ENCODE measurements around the gene TLE1.
A peak's percentile ranks its signal among the peaks of the same experiment; 100 is the strongest.

The TLE1 gene

DNA sequence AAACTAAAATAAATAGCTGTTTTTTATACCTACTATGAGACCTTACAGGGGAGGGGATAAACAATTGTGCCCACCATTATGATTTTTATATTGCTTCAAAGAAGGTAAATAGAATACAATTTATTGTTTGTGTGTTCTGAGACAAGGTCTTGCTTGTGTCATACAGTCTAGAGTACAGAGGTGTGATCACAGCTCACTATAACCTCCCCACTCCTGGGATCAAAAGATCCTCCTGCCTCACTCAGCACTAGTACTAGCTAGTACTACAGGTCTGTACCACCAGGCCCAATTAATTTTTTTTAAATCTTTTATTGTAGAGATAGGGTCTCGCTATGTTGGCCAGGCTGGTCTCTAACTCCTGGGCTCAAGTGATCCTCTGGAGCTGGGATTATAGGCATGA lies 11.3 kb downstream of the TLE1 start:
- Histone ChIP-seq H3K36me3 (ENCODE audit: insufficient read depth, low read length) (no peaks in the 10 kb centered on the region), H3F3A (ENCODE audit: insufficient read depth, low read length) (no peaks in the 10 kb centered on the region), H3K4me1 (ENCODE audit: insufficient read depth, low read length, severe bottlenecking) (no peaks in the 10 kb centered on the region), H3K27ac (ENCODE audit: low read depth, low read length, poor library complexity, severe bottlenecking) (no peak overlapping the region), H2AFZ (ENCODE audit: low read length) (no peak overlapping the region), H3K9me2 (ENCODE audit: low read depth, low read length) (no peaks in the 10 kb centered on the region), H3K4me3 (ENCODE audit: low read depth, low read length, poor library complexity, severe bottlenecking) (no peak overlapping the region), H3K27me3 (ENCODE audit: insufficient read depth, low read length) (no peaks in the 10 kb centered on the region), H3K4me2 (ENCODE audit: low read length) (no peak overlapping the region), H4K20me1 (ENCODE audit: insufficient read depth, low read length) (no peaks in the 10 kb centered on the region), H3K9me3 (ENCODE audit: low read length) (no peaks in the 10 kb centered on the region), H3K79me2 (ENCODE audit: insufficient read depth, low read length) (no peaks in the 10 kb centered on the region), H3K9ac (ENCODE audit: low read length) (no peak overlapping the region)
- no peak for TF ChIP-seq EZH2 (IDR thresholded peaks at IDR 0.05; ENCODE audit: borderline replicate concordance, low read length)
- TF ChIP-seq, protein P1, sequence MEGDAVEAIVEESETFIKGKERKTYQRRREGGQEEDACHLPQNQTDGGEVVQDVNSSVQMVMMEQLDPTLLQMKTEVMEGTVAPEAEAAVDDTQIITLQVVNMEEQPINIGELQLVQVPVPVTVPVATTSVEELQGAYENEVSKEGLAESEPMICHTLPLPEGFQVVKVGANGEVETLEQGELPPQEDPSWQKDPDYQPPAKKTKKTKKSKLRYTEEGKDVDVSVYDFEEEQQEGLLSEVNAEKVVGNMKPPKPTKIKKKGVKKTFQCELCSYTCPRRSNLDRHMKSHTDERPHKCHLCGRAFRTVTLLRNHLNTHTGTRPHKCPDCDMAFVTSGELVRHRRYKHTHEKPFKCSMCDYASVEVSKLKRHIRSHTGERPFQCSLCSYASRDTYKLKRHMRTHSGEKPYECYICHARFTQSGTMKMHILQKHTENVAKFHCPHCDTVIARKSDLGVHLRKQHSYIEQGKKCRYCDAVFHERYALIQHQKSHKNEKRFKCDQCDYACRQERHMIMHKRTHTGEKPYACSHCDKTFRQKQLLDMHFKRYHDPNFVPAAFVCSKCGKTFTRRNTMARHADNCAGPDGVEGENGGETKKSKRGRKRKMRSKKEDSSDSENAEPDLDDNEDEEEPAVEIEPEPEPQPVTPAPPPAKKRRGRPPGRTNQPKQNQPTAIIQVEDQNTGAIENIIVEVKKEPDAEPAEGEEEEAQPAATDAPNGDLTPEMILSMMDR (IDR thresholded peaks at IDR 0.05; ENCODE audit: low read length): no peak

DNA sequence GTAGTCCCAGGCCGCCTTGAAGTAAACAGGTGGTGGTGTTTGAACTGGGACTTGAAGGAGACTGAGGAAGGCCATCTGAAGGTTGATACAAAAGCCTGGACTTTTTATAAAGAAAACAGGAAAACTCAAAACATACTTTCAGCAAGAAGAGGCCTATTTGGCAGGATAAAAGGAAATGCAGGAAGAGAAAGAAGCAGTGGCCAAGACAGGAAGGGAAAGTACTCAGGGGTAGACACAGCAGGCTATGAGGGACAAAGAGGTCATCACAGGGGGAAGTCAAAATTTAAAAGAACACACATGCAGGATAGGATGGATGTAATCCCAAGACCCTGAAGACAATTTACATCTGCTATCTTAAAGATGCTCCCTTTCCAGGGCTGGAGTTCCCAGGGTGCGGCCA lies 13.0 kb downstream of the TLE1 start:
- H3K27me3 ChIP-seq (ENCODE audit: insufficient read depth, low read length): no peaks in the 10 kb centered on the region
- no peaks in the 10 kb centered on the region for H3K9me2 ChIP-seq (ENCODE audit: low read depth, low read length)
- no peak overlapping the region for H3K9ac ChIP-seq (ENCODE audit: low read length)
- no peaks in the 10 kb centered on the region for H3K4me1 ChIP-seq (ENCODE audit: insufficient read depth, low read length, severe bottlenecking)
- H4K20me1 ChIP-seq (ENCODE audit: insufficient read depth, low read length): no peaks in the 10 kb centered on the region
- no peak overlapping the region for H3K4me2 ChIP-seq (ENCODE audit: low read length)
- H3K79me2 ChIP-seq (ENCODE audit: insufficient read depth, low read length): no peaks in the 10 kb centered on the region
- H3K4me3 ChIP-seq (ENCODE audit: low read depth, low read length, poor library complexity, severe bottlenecking): no peak overlapping the region
- no peak overlapping the region for H3K27ac ChIP-seq (ENCODE audit: low read depth, low read length, poor library complexity, severe bottlenecking)
- no peak overlapping the region for H2AFZ ChIP-seq (ENCODE audit: low read length)
- no peaks in the 10 kb centered on the region for H3F3A ChIP-seq (ENCODE audit: insufficient read depth, low read length)
- TF ChIP-seq, protein P1 (IDR thresholded peaks at IDR 0.05; ENCODE audit: low read length): no peak
- no peak for TF ChIP-seq EZH2 (IDR thresholded peaks at IDR 0.05; ENCODE audit: borderline replicate concordance, low read length)
- H3K36me3 ChIP-seq (ENCODE audit: insufficient read depth, low read length): no peaks in the 10 kb centered on the region
- H3K9me3 ChIP-seq (ENCODE audit: low read length): no peaks in the 10 kb centered on the region

- TF ChIP-seq EZH2 (IDR thresholded peaks at IDR 0.05; ENCODE audit: borderline replicate concordance, low read length): no peak
- TF ChIP-seq, protein P1 (IDR thresholded peaks at IDR 0.05; ENCODE audit: low read length): peak; percentile 16; the same call in 1 of the 2 replicates
- no peak overlapping the region for H2AFZ ChIP-seq (ENCODE audit: low read length)
- no peaks in the 10 kb centered on the region for H3K27me3 ChIP-seq (ENCODE audit: insufficient read depth, low read length)
- no peaks in the 10 kb centered on the region for H3K4me1 ChIP-seq (ENCODE audit: insufficient read depth, low read length, severe bottlenecking)
- H3K9me3 ChIP-seq (ENCODE audit: low read length): no peaks in the 10 kb centered on the region
- H3K9me2 ChIP-seq (ENCODE audit: low read depth, low read length): no peaks in the 10 kb centered on the region
- no peaks in the 10 kb centered on the region for H3F3A ChIP-seq (ENCODE audit: insufficient read depth, low read length)
- no peaks in the 10 kb centered on the region for H3K79me2 ChIP-seq (ENCODE audit: insufficient read depth, low read length)
- H3K36me3 ChIP-seq (ENCODE audit: insufficient read depth, low read length): no peaks in the 10 kb centered on the region
- H3K27ac ChIP-seq (ENCODE audit: low read depth, low read length, poor library complexity, severe bottlenecking): no peak overlapping the region
- no peaks in the 10 kb centered on the region for H4K20me1 ChIP-seq (ENCODE audit: insufficient read depth, low read length)
- H3K9ac ChIP-seq (ENCODE audit: low read length): no peak overlapping the region
- H3K4me3 ChIP-seq (ENCODE audit: low read depth, low read length, poor library complexity, severe bottlenecking): no peak overlapping the region
- H3K4me2 ChIP-seq (ENCODE audit: low read length): no peak overlapping the region
Measured at GRCh38 chr9:81673310-81673709, 16.0 kb downstream of the TLE1 start.
